ENCODE results near the gene ZNF385C.

GRCh38 chr17:42118545-42118944, 20.3 kb upstream of the ZNF385C start:
- TF ChIP-seq CTCF (IDR thresholded peaks at IDR 0.05): peak in 1 of 4 experiments; percentile 33
- TF ChIP-seq EP300 (IDR thresholded peaks at IDR 0.05): no peak
- TF ChIP-seq POLR2A (IDR thresholded peaks at IDR 0.05): no peak
- no peak for TF ChIP-seq POLR2AphosphoS5 (IDR thresholded peaks at IDR 0.05)
